ENCODE results near the gene HDAC7.

The HDAC7 gene

GRCh38 chr12:47837190-47838171 is 17.8 kb upstream of the HDAC7 start:
- H3K27ac ChIP-seq (ENCODE audit: low read length), result no peak overlapping the region
- no peaks in the 10 kb centered on the region for H3K36me3 ChIP-seq (ENCODE audit: control insufficient read depth, low read depth, low read length)
- H3K9ac ChIP-seq (ENCODE audit: low read length), result no peak overlapping the region
- no peak overlapping the region for H3K4me3 ChIP-seq (ENCODE audit: low read length)
- H3K4me1 ChIP-seq (ENCODE audit: control insufficient read depth, low read depth, low read length), result peaks cover 8% of the 10 kb centered on the region
- no peaks in the 10 kb centered on the region for H3K27me3 ChIP-seq (ENCODE audit: control insufficient read depth, insufficient read depth, low read length)
- no peaks in the 10 kb centered on the region for H3K9me3 ChIP-seq (ENCODE audit: control insufficient read depth, low read depth, low read length)

GRCh38 chr12:47835831-47836155 is 16.1 kb upstream of the HDAC7 start:
- H3K27ac ChIP-seq (ENCODE audit: low read length), result no peak overlapping the region
- peaks cover 8% of the 10 kb centered on the region for H3K4me1 ChIP-seq (ENCODE audit: control insufficient read depth, low read depth, low read length)
- H3K4me3 ChIP-seq (ENCODE audit: low read length), result no peak overlapping the region
- H3K9ac ChIP-seq (ENCODE audit: low read length), result no peak overlapping the region
- H3K9me3 ChIP-seq (ENCODE audit: control insufficient read depth, low read depth, low read length), result no peaks in the 10 kb centered on the region
- H3K27me3 ChIP-seq (ENCODE audit: control insufficient read depth, insufficient read depth, low read length), result no peaks in the 10 kb centered on the region
- no peaks in the 10 kb centered on the region for H3K36me3 ChIP-seq (ENCODE audit: control insufficient read depth, low read depth, low read length)

DNA sequence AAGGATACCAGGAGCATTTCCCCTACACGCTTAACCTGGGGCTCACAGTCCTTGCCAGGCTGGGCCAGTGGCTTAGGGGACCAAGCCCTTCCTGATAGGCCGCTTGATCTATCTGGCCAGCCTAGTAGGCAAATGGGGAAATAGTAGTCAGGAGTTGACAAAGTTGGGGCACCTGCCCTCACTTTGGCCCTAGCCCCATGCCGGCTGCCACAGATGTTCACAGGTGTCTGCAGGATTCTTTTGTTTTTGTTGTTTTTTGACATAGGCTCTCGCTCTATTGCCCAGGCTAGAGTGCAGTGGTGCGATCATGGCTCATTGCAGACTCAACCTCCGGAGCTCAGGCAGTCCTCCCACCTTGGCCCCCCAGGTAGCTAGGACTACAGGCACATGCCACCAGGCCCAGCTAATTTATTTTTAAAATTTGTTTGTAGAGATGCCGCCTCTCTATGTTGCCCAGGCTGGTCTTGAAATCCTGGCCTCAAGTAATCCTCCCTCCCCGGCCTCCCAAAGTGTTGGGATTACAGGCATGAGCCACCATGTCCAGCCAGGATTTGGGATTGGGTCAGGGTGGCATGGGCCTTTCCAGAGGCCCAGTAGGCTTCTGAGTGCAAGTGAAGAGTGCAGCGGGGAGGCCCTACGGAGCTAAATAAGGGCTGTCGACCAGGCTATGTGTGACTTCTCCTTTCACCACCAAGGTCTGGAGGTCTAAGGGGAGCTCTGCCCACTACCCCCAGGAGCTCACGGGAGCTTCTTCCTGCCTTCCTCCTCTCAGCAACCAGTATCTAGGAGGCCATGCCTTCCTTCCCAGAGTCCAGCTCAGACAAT is 15.5 kb upstream of the HDAC7 start:
- Histone ChIP-seq H3K4me3 (ENCODE audit: low read length) (no peak overlapping the region), H3K27ac (ENCODE audit: low read length) (no peak overlapping the region), H3K27me3 (ENCODE audit: control insufficient read depth, insufficient read depth, low read length) (no peaks in the 10 kb centered on the region), H3K4me1 (ENCODE audit: control insufficient read depth, low read depth, low read length) (peaks cover 8% of the 10 kb centered on the region), H3K9ac (ENCODE audit: low read length) (no peak overlapping the region), H3K9me3 (ENCODE audit: control insufficient read depth, low read depth, low read length) (no peaks in the 10 kb centered on the region), H3K36me3 (ENCODE audit: control insufficient read depth, low read depth, low read length) (no peaks in the 10 kb centered on the region)

DNA sequence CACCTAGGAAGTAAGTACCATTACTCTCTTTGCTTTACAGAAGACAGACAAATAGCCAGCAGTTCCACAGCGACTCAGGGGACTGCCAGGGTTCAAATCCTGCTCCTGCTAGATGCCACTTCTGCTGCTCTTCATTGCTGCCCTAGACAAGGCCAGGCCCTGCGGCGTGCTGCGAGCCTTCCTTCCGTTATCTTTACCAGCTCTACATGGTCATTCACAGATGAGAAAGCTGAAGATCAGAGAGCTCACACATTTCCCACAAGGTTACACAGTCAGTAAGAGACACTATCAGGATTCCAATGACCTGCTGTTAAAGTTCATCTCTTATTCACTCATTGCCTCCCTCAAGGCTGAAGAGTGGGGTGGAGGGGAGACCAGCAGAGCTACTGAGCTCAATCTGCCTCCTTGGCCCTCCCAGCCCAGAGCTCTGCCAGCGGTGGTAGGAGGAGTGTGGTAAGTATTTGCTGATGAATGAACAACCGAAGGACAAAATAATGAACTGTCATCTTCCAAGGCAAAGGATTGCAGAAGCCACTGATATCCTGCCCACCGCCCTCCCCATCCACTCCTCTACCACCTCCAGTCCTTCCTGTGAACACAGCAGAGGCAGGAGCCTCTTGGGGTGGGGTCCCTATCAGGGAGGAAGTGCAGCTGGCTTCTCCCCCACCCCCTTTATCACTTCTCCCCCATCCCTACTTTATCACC is 14.6 kb upstream of the HDAC7 start:
- Histone ChIP-seq H3K9ac (ENCODE audit: low read length) (no peak overlapping the region), H3K27ac (ENCODE audit: low read length) (no peak overlapping the region), H3K4me1 (ENCODE audit: control insufficient read depth, low read depth, low read length) (peaks cover 11% of the 10 kb centered on the region), H3K4me3 (ENCODE audit: low read length) (no peak overlapping the region), H3K9me3 (ENCODE audit: control insufficient read depth, low read depth, low read length) (no peaks in the 10 kb centered on the region), H3K27me3 (ENCODE audit: control insufficient read depth, insufficient read depth, low read length) (no peaks in the 10 kb centered on the region), H3K36me3 (ENCODE audit: control insufficient read depth, low read depth, low read length) (no peaks in the 10 kb centered on the region)

- Histone ChIP-seq H3K36me3 (ENCODE audit: control insufficient read depth, low read depth, low read length) (no peaks in the 10 kb centered on the region), H3K4me1 (ENCODE audit: control insufficient read depth, low read depth, low read length) (peaks cover 16% of the 10 kb centered on the region), H3K27ac (ENCODE audit: low read length) (no peak overlapping the region), H3K9me3 (ENCODE audit: control insufficient read depth, low read depth, low read length) (no peaks in the 10 kb centered on the region), H3K9ac (ENCODE audit: low read length) (no peak overlapping the region), H3K4me3 (ENCODE audit: low read length) (no peak overlapping the region), H3K27me3 (ENCODE audit: control insufficient read depth, insufficient read depth, low read length) (no peaks in the 10 kb centered on the region)
Observed at GRCh38 chr12:47833591-47834012, 13.9 kb upstream of the HDAC7 start.

DNA sequence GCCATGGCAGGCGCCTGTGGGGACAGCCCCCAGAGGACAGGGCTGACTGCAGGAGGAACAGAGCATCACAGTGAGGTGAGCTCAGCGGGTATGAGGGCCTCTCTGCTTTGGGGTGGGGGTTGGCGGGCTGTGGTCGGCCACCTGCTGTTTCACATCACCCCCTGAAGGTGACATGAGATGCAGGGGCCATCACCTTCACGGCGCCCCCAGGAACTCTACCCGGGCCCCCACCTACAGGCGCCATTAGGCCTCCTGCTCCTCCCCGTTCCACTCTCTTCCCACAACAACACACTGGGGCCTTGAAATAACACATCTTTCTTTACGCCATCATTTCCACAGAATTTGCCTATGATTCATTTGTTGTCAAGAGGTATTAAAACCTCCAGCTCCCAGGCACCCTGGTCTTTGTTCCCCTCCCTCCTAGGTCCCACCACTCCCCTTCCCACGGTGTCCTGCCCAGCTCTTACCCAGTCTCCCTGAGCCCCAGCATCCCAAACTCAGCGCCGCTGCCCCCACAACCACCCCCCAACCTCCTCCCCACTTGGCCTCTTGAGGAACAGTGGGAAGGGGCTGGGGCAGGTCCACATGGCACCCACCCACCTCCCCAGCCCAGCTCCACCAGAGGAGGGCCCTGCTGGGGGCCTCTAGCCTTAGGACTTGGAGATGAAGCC is 12.7 kb upstream of the HDAC7 start:
- no peaks in the 10 kb centered on the region for H3K27me3 ChIP-seq (ENCODE audit: control insufficient read depth, insufficient read depth, low read length)
- no peak overlapping the region for H3K27ac ChIP-seq (ENCODE audit: low read length)
- H3K9ac ChIP-seq (ENCODE audit: low read length), result no peak overlapping the region
- H3K4me3 ChIP-seq (ENCODE audit: low read length), result no peak overlapping the region
- H3K4me1 ChIP-seq (ENCODE audit: control insufficient read depth, low read depth, low read length), result peaks cover 14% of the 10 kb centered on the region
- H3K36me3 ChIP-seq (ENCODE audit: control insufficient read depth, low read depth, low read length), result no peaks in the 10 kb centered on the region
- H3K9me3 ChIP-seq (ENCODE audit: control insufficient read depth, low read depth, low read length), result no peaks in the 10 kb centered on the region

GRCh38 chr12:47829584-47829983 is 9.9 kb upstream of the HDAC7 start:
- H3K9me3 ChIP-seq (ENCODE audit: control insufficient read depth, low read depth, low read length), result no peaks in the 10 kb centered on the region
- no peaks in the 10 kb centered on the region for H3K27me3 ChIP-seq (ENCODE audit: control insufficient read depth, insufficient read depth, low read length)
- no peaks in the 10 kb centered on the region for H3K36me3 ChIP-seq (ENCODE audit: control insufficient read depth, low read depth, low read length)
- no peak overlapping the region for H3K27ac ChIP-seq (ENCODE audit: low read length)
- no peak overlapping the region for H3K9ac ChIP-seq (ENCODE audit: low read length)
- H3K4me3 ChIP-seq (ENCODE audit: low read length), result no peak overlapping the region
- peaks cover 8% of the 10 kb centered on the region for H3K4me1 ChIP-seq (ENCODE audit: control insufficient read depth, low read depth, low read length)

- Histone ChIP-seq H3K27ac (ENCODE audit: low read length) (no peak overlapping the region), H3K4me3 (ENCODE audit: low read length) (no peak overlapping the region), H3K27me3 (ENCODE audit: control insufficient read depth, insufficient read depth, low read length) (no peaks in the 10 kb centered on the region), H3K36me3 (ENCODE audit: control insufficient read depth, low read depth, low read length) (no peaks in the 10 kb centered on the region), H3K9me3 (ENCODE audit: control insufficient read depth, low read depth, low read length) (no peaks in the 10 kb centered on the region), H3K9ac (ENCODE audit: low read length) (no peak overlapping the region), H3K4me1 (ENCODE audit: control insufficient read depth, low read depth, low read length) (peaks cover 8% of the 10 kb centered on the region)
Observed at GRCh38 chr12:47828976-47829482, 9.3 kb upstream of the HDAC7 start.

GRCh38 chr12:47828008-47828975 is 8.6 kb upstream of the HDAC7 start:
- H3K9ac ChIP-seq (ENCODE audit: low read length), result no peak overlapping the region

DNA sequence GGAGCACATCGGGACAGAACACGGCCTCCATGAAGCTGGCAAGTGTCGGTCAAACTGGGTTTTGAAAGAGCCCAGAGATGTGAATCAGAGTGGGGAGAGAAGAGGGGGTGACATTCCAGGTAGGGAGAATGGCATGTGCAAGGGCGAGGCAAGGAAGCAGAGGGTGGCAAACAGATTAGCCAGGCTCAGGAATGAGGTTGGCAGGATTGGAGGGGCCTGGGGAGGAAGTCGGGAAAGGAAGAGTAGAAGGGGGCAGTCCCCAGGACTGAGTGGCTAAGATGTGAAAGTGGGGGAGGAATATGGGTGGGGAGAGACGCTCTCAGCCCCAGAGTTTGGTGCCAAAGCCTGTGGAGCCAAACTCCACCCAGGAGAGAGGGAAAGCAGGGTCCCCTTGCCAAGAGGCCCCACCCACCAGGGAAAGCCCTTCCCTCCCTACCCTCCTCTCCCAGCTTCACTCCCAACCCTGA is 5.5 kb upstream of the HDAC7 start:
- H3K36me3 ChIP-seq (ENCODE audit: control insufficient read depth, low read depth, low read length), result no peaks in the 10 kb centered on the region
- H3K9ac ChIP-seq (ENCODE audit: low read length), result no peak overlapping the region
- H3K27me3 ChIP-seq (ENCODE audit: control insufficient read depth, insufficient read depth, low read length), result peaks cover 6% of the 10 kb centered on the region
- H3K4me1 ChIP-seq (ENCODE audit: control insufficient read depth, low read depth, low read length), result peaks cover 26% of the 10 kb centered on the region
- no peaks in the 10 kb centered on the region for H3K9me3 ChIP-seq (ENCODE audit: control insufficient read depth, low read depth, low read length)
- H3K27ac ChIP-seq (ENCODE audit: low read length), result no peak overlapping the region
- H3K4me3 ChIP-seq (ENCODE audit: low read length), result no peak overlapping the region

More at GRCh38 chr12:47828008-47828975, 8.6 kb upstream of the HDAC7 start:
- Histone ChIP-seq H3K4me3 (ENCODE audit: low read length) (no peak overlapping the region), H3K9me3 (ENCODE audit: control insufficient read depth, low read depth, low read length) (no peaks in the 10 kb centered on the region), H3K4me1 (ENCODE audit: control insufficient read depth, low read depth, low read length) (peaks cover 8% of the 10 kb centered on the region), H3K36me3 (ENCODE audit: control insufficient read depth, low read depth, low read length) (no peaks in the 10 kb centered on the region), H3K27ac (ENCODE audit: low read length) (no peak overlapping the region), H3K27me3 (ENCODE audit: control insufficient read depth, insufficient read depth, low read length) (no peaks in the 10 kb centered on the region)
